ENCODE data around the gene ARHGAP10. TPM values are rescaled to one million over a fixed set of nuclear protein-coding genes. Genes with fewer than 3 reads are reported as not detected.
"Not testable (repeated sequence)": the region's sequence is repeated elsewhere in the genome, so short reads cannot be mapped to it uniquely, and the experiment has no call there.

Gene ARHGAP10
- total RNA-seq, 1 donor from 2014 or later: 8.0 TPM

DNA sequence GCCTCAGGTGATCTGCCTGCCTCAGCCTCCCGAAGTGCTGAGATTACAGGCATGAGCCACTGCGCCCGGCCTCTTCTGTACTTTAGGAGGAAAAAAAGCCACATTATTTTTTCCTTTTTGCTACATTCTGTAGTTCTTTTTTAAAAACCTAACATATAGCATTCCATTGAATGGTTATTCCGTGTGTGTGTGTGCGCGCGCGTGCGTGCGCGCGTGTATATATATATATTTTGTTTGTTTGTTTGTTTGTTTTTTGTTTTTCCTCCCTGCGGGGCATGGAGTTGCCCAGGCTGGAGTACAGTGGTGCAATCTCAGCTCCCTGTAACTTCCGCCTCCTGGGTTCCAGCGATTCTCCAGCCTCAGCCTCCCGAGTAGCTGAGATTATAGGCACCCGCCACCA, 59.5 kb downstream of the ARHGAP10 start:
- no peak for ATAC-seq
- no peak for DNase-seq (ENCODE audit: low spot score)

DNA sequence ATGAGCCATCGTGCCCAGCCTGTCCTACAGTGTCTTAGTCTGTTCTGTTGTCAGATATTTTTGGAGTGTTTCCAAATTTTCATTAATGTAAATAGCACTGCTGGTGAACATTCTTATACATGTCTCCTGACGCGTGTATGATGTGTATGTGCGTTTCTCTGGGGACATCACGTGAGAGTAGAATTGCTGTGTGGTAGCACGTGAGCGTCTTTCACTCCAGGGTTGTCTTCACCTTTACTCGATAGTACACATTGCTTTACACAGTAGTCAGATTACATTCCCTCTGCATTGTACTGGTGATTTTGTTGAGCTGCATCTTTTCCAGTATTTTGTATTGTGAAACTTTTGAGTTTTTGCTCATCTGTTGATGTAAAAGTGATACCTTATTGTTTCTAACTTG, 60.0 kb downstream of the ARHGAP10 start:
- no peak for ATAC-seq

DNA sequence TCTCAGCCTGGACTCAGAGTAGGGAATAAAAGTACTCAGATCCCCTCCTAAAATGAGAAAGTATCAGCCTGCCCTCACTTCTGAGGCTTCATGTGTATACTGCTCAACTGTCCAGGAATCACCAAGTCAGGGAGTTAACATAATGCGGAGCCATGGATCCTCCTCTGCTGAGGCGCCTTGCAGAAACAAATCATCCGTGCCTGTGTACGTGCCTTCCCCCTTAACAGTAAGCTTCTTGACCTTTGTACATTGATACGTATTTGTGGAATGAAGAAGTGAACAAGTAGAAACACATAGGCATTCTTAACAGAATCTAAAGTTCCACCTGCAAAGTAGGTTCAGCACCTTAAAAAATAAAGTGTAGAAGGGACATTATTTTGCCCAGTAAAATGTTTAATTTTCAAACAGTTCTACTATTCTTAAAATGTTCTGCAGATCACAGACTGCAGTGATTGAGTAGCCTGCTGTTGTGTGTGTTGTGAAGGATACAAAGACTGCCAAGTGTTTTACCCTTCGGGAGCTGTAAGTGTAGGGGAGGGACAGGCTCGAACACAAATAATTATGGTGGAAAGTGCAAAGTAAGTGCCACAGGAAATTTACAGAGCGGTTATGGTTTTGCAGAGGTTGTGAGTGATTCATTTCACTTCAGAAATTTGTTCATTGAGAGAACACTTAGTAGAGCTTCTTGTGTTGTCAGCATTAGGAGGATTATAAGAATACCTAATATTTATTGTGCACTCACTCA, 61.9 kb downstream of the ARHGAP10 start:
- ATAC-seq: no peak
- DNase-seq (ENCODE audit: low spot score): no peak

More for the DNA sequence above, 60.0 kb downstream of the ARHGAP10 start:
- no peak for DNase-seq (ENCODE audit: low spot score)

GRCh38 chr4:147794314-147794680, 62.4 kb downstream of the ARHGAP10 start:
- DNase-seq (ENCODE audit: low spot score): no peak
- no peak for ATAC-seq

GRCh38 chr4:147794787-147795413, 63.0 kb downstream of the ARHGAP10 start:
- ATAC-seq: no peak
- DNase-seq (ENCODE audit: low spot score): no peak

DNA sequence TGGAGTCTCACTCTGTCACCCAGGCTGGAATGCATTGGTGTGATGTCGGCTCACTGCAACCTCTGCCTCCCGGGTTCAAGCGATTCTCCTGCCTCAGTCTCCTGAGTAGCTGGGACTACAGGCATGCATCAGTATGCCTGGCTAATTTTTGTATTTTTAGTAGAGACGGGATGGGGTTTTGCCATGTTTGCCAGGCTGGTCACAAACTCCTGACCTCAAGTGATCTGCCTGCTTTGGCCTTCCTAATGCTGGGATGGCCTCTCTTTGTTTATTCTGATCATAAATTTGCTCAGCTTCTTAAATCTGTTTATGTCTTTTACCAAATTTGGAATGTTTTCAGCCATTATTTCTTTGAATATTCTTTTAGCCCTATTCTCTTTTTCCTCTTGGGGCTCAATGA, 67.2 kb downstream of the ARHGAP10 start:
- DNase-seq (ENCODE audit: low spot score); ATAC-seq: not testable (repeated sequence)

DNA sequence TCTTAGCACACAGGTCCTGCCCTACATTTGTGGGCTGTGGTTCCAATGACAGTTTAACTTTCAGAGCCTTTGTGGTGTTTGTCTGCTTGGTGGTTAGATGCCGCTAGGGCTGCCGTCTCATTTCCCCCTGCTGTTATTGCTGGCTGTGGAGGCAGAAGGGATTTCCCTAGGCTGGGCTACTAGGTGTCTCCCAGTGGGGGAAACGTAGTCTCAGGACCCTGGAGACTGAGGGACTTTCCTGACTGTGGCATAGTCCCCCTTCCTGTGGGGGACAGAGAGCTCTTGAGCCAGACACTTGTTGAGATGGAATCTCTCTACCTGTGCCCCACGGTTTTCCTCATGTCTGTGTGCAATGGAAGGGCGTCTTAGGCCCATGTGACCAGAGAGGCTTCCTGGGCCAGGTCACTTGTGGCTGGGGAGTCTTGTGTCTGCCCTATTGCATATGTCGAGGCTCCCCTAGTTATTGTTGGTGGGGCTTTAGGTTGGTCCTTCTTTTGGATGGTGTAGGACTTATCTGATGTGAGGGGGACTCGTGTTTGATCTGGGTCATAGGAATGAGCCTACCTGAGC, 68.2 kb downstream of the ARHGAP10 start:
- DNase-seq (ENCODE audit: low spot score): no peak
- ATAC-seq: no peak

- DNase-seq (ENCODE audit: low spot score) (no peak), ATAC-seq (peak; percentile 36)
These were observed 69.9 kb downstream of the ARHGAP10 start for GRCh38 chr4:147801820-147802219.

- ATAC-seq (no peak), DNase-seq (ENCODE audit: low spot score) (no peak)
These were observed 70.5 kb downstream of the ARHGAP10 start for GRCh38 chr4:147802346-147802745.

GRCh38 chr4:147805946-147806345, 74.1 kb downstream of the ARHGAP10 start:
- DNase-seq (ENCODE audit: low spot score): no peak

GRCh38 chr4:147808447-147808846, 76.6 kb downstream of the ARHGAP10 start:
- DNase-seq (ENCODE audit: low spot score) (no peak), ATAC-seq (no peak)

More at GRCh38 chr4:147805946-147806345, 74.1 kb downstream of the ARHGAP10 start:
- ATAC-seq: no peak

DNA sequence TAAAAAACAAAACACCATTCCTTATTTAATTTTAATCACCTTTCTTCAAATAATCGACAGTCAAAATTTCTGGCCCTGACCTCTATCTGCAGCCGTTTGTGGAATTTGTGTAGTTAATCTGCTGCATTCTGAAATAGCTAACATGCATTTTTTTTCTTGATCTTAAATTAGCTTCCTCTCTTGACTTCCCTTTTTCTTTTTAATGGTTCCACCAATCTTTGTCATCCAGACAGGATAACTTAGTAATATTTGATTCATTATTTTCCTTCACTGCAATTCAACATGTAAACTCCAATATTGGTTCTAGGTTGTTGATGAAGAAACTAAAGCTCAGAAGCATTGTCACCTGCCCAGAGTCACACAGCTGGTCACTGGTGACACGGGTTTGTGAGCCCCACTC, 77.3 kb downstream of the ARHGAP10 start:
- no peak for DNase-seq (ENCODE audit: low spot score)
- no peak for ATAC-seq

GRCh38 chr4:147811878-147812277, 80.0 kb downstream of the ARHGAP10 start:
- no peak for ATAC-seq

DNA sequence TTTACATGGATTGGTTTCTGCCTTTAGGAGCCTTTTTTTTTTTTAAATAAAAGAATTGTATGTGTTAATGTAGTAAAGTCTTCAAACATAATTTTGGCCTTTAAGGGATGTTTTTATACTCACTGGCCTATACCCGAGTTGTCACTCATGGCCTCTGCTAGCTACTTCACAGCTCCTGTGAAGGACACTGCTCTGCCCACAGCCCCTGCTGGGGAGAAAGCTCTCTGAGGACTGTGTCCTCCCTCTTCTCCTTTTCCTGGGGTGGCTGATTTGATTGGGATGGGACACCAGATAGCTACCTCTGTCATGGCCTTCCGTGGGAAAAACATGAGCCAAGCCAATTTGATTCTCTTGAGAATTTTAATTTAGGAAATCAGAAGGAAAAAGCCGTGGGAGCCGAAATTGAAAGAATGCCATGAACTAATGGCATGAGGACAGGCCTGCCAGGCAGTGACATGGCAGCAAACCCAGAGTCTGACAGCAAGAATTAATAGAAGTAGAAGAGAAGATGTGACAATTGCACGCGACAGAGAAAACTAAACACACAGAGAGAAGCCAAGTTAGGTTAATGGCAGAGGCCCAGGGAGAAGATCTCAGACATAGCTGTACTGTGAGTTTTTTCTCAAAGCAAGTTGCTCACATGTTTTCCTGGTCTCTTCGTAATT, 81.4 kb downstream of the ARHGAP10 start:
- ATAC-seq: no peak
- DNase-seq (ENCODE audit: low spot score): no peak

More at GRCh38 chr4:147811878-147812277, 80.0 kb downstream of the ARHGAP10 start:
- DNase-seq (ENCODE audit: low spot score): no peak

DNA sequence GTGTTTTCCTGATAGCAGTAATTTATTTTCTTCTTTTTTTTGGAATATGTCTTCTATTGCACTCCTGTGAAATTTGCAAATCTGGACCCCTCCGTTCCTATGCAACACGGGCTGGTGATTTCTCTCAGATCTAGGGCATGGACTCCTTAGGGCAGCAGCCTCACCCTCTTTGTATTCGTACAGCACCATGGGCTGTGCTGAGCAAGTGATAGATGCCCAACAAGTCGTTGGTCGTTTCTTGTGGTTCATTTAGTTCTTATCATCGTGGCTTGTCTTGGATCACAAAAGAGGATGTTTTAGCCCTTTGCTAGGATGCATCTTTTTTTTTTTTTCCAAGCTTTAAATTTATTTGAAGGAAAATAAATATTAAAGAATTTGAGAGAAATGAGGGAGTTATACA, 82.1 kb downstream of the ARHGAP10 start:
- DNase-seq (ENCODE audit: low spot score) (no peak), ATAC-seq (no peak)

DNA sequence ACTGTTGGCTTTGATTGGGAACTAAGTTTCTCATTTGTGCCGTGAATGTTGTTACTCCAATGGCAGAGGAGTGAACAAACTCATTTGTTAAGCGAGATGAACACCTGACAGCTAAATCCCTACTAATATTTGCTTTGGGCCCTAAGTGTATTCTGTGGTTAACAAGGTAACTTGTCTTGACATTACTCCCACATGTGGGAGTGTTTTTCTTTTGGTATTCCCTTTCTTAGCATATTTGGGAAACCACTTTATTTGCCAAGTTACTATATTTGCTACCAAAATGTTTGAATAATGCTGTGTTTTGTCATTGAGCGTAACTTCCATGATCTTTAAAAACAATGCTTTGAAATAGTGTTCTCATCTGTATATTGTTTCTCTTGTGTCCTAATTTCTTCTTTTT, 82.5 kb downstream of the ARHGAP10 start:
- no peak for ATAC-seq
- DNase-seq (ENCODE audit: low spot score): no peak

DNA sequence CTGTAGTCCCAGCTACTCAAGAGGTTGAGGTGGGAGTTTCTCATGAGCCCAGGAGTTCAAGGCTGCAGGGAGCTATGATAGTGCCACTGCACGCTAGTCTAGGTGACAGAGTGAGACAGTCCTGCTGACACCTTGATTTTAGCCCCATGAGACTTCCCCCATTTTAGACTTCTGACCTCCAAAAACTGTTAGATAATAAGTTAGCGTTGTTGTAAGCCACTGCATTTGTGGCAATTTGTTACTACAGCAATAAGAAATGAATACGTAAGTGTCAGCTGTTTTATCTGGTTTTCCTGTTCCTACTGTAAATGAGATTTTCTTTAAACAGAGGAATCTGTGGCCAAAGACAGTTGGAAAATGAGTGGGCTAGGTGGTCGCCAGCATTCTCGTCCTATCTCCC, 83.9 kb downstream of the ARHGAP10 start:
- ATAC-seq: no peak
- no peak for DNase-seq (ENCODE audit: low spot score)

GRCh38 chr4:147816382-147817254, 84.7 kb downstream of the ARHGAP10 start:
- no peak for ATAC-seq
- no peak for DNase-seq (ENCODE audit: low spot score)

DNA sequence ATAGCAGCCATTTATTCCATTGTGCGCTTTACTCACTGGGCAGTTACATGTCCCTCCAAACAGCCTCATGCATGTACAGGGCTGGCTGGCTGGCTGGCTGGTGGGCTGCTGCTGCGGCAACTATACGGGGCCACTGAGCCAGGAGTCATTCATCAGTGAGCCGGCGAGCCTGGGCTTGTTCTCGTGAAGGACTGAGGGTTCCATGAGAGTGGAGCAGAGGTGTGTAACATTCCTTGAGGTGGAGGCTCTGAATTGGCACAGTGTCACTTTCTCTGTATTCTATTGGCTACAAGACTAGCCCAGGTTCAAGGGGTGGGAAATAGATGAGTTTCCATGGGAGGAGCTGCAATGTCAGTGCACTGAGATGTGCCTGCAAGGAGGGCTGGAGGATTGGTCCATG, 89.1 kb downstream of the ARHGAP10 start:
- no peak for ATAC-seq
- DNase-seq (ENCODE audit: low spot score): no peak

DNA sequence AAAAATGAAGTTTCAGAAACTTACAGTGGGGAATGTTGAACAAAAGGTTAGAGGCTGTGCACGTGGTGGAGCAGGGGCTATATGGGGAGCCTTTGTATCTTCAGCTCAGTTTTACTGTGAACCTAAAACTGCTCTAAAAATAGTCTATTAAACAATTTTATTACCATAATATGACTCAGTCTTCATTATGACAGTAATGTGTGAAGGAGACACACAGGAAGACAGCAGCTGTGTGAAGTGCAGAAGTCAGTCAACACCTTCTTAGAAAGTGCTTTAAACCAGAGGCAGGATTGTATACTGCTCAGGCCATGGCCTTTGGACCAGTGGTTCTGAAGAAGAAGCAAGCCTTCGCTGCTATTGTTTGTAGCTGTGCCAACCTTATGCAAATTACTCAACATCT, 89.7 kb downstream of the ARHGAP10 start:
- ATAC-seq (no peak), DNase-seq (ENCODE audit: low spot score) (no peak)

GRCh38 chr4:147822128-147822527, 90.2 kb downstream of the ARHGAP10 start:
- DNase-seq (ENCODE audit: low spot score) (peak; percentile 89), ATAC-seq (peak; percentile 95)

Measured in left lobe of liver (tissue), 2 donors.